Parathyroid adenoma (tissue), 2 donors: Measurements from ENCODE around the gene UBE2D1.

ENCODE experiments used
- H2AFZ ChIP-seq: fragments of 300-600 bp; sonication (generic); one replicate; pipeline ENCODE4 v1.7.0; 2017; ENCODE audit warnings: antibody characterized with exemption, mild to moderate bottlenecking
- H3K27ac ChIP-seq: fragments of 300-600 bp; sonication (generic); one replicate; pipeline ENCODE4 v1.7.0; 2017
- H3K27me3 ChIP-seq: fragments of 300-600 bp; sonication (generic); one replicate; pipeline ENCODE4 v1.7.0; 2017; ENCODE audit warnings: low read length; ENCODE audit not compliant: control insufficient read depth, insufficient read depth
- H3K36me3 ChIP-seq: fragments of 300-600 bp; sonication (generic); one replicate; pipeline ENCODE4 v1.7.0; 2017; ENCODE audit warnings: low read length; ENCODE audit not compliant: control insufficient read depth, insufficient read depth
- H3K4me1 ChIP-seq: fragments of 300-600 bp; sonication (generic); one replicate; pipeline ENCODE4 v1.7.0; 2017; ENCODE audit warnings: control low read depth
- H3K4me2 ChIP-seq: fragments of 300-600 bp; sonication (generic); one replicate; pipeline ENCODE4 v1.7.0; 2017; ENCODE audit warnings: low read length
- H3K4me3 ChIP-seq: fragments of 300-600 bp; sonication (generic); one replicate; pipeline ENCODE4 v1.7.0; 2017; ENCODE audit warnings: low read depth, low read length
- H3K79me2 ChIP-seq: fragments of 300-600 bp; sonication (generic); one replicate; pipeline ENCODE4 v1.7.0; 2017; ENCODE audit warnings: control low read depth
- H3K9ac ChIP-seq: fragments of 300-600 bp; sonication (generic); one replicate; pipeline ENCODE4 v1.7.0; 2017; ENCODE audit warnings: mild to moderate bottlenecking
- H3K9me3 ChIP-seq: fragments of 300-600 bp; sonication (generic); one replicate; pipeline ENCODE4 v1.7.0; 2017; ENCODE audit warnings: low read length; ENCODE audit not compliant: control insufficient read depth
- TF ChIP-seq, protein P1 (sequence below): fragments of 300-600 bp; sonication (generic); IDR thresholded peaks from one replicate; pipeline ENCODE4 v1.7.0; 2017; ENCODE audit warnings: antibody characterized with exemption, mild to moderate bottlenecking
- donor health status: primary hyperparathyroidism.

The UBE2D1 gene

DNA sequence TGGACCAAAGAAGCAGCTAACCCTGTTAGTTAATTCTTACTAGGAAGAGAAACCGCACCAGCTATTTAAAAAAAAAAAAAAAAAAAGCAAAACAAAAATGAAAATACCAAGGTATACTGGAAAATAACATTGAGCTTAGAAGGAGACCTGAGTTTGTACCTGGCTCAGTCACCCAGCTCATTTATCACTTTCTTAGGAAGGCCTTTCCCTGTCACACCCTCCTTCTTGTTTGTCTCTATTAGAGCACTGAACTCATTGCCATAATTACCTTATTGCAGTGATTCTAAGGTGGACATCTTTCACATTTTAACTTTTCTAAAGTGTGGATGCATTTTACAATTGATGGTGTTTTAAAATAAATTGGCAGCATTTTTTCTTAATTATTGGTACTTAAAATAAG, 24.1 kb downstream of the UBE2D1 start:
- H3K27ac ChIP-seq: no peak overlapping the region
- peaks cover 10% of the 10 kb centered on the region for H3K4me1 ChIP-seq
- no peak overlapping the region for H3K9ac ChIP-seq
- no peaks in the 10 kb centered on the region for H3K36me3 ChIP-seq
- H3K79me2 ChIP-seq: peaks cover 2% of the 10 kb centered on the region
- H3K9me3 ChIP-seq: no peaks in the 10 kb centered on the region
- no peak overlapping the region for H3K4me2 ChIP-seq
- no peak overlapping the region for H3K4me3 ChIP-seq
- H3K27me3 ChIP-seq: no peaks in the 10 kb centered on the region
- TF ChIP-seq, protein P1, sequence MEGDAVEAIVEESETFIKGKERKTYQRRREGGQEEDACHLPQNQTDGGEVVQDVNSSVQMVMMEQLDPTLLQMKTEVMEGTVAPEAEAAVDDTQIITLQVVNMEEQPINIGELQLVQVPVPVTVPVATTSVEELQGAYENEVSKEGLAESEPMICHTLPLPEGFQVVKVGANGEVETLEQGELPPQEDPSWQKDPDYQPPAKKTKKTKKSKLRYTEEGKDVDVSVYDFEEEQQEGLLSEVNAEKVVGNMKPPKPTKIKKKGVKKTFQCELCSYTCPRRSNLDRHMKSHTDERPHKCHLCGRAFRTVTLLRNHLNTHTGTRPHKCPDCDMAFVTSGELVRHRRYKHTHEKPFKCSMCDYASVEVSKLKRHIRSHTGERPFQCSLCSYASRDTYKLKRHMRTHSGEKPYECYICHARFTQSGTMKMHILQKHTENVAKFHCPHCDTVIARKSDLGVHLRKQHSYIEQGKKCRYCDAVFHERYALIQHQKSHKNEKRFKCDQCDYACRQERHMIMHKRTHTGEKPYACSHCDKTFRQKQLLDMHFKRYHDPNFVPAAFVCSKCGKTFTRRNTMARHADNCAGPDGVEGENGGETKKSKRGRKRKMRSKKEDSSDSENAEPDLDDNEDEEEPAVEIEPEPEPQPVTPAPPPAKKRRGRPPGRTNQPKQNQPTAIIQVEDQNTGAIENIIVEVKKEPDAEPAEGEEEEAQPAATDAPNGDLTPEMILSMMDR: no peak
- H2AFZ ChIP-seq: no peak overlapping the region

DNA sequence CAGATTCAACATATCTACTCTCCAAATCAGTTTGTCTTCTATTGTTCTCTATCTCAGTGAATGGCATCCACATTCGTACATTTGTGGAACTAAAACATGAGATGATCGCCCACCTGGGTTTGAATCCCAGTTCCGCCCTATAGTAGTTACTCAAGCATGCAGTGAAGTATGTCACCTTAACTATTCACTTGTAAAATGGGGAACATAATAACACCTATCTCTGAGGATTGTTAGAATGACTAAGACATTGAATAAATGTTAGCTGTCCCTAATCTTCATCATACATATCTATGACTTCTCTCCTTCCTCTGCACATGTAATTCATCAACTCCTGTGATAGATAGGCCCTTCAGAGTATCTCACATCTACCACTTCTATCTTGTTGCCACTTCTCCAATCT, 24.7 kb downstream of the UBE2D1 start:
- H3K4me2 ChIP-seq: no peak overlapping the region
- no peak overlapping the region for H3K4me3 ChIP-seq
- no peak overlapping the region for H3K27ac ChIP-seq
- H3K9me3 ChIP-seq: no peaks in the 10 kb centered on the region
- no peaks in the 10 kb centered on the region for H3K27me3 ChIP-seq
- no peak overlapping the region for H3K9ac ChIP-seq
- TF ChIP-seq, protein P1: no peak
- H2AFZ ChIP-seq: no peak overlapping the region
- no peaks in the 10 kb centered on the region for H3K36me3 ChIP-seq
- H3K4me1 ChIP-seq: peaks cover 10% of the 10 kb centered on the region
- H3K79me2 ChIP-seq: peaks cover 2% of the 10 kb centered on the region

DNA sequence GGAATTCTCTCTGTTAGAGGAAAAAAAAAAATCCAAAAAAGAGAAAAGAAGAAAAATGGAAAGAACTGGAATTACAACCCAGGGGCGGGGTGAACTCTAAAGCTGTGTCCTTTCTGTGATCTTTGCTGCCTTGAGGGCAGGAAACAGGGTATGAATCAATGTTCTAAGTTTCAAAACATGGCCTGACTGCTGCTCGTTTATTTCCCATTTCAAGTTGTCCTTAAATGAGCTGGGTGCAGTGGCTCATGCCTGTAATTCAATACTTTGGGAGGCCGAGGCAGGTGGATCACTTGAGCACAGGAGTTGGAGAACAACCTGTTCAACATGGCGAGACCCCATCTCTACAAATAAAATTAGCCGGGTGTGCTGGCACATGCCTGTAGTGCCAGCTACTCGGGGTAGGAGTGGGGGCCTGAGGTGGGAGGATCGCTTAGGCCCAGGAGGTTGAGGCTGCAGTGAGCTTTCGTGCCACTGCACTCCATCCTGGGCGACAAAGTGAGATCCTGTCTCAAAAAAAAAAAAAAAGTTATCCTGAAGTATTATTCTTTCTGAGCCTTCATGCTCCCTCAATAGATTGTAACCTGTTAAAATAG, 25.7 kb downstream of the UBE2D1 start:
- H2AFZ ChIP-seq: no peak overlapping the region
- H3K27ac ChIP-seq: no peak overlapping the region
- no peaks in the 10 kb centered on the region for H3K27me3 ChIP-seq
- H3K79me2 ChIP-seq: peaks cover 2% of the 10 kb centered on the region
- H3K4me2 ChIP-seq: no peak overlapping the region
- H3K9me3 ChIP-seq: no peaks in the 10 kb centered on the region
- peaks cover 6% of the 10 kb centered on the region for H3K4me1 ChIP-seq
- TF ChIP-seq, protein P1: no peak
- no peaks in the 10 kb centered on the region for H3K36me3 ChIP-seq
- H3K4me3 ChIP-seq: no peak overlapping the region
- H3K9ac ChIP-seq: no peak overlapping the region

DNA sequence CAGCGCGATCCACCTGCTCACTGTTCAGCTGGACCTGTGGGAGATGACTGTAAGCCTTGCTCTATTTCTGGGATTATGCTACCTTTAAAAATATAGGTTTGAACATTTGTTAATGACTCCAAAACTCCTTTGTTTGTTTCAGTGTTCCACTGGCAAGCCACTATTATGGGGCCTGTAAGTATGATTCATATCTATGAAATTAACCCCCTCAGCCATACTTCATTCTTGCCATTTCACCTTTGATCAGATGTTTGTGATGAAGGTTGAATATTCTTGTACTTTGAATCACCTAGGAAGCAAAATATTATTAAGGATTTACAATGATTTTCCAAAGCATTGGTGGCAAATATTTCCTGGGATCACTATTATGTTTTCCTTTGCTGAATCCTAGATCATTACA, 26.5 kb downstream of the UBE2D1 start:
- Histone ChIP-seq H3K27ac (no peak overlapping the region), H3K4me2 (no peak overlapping the region), H3K4me1 (peaks cover 5% of the 10 kb centered on the region), H3K9ac (no peak overlapping the region), H2AFZ (no peak overlapping the region), H3K4me3 (no peak overlapping the region), H3K79me2 (peaks cover 2% of the 10 kb centered on the region), H3K9me3 (no peaks in the 10 kb centered on the region), H3K27me3 (no peaks in the 10 kb centered on the region), H3K36me3 (no peaks in the 10 kb centered on the region)
- TF ChIP-seq, protein P1: no peak
